Measurements from ENCODE around the gene SLC66A2.
A peak's percentile ranks its signal among the peaks of the same experiment; 100 is the strongest.

SLC66A2 gene

DNA sequence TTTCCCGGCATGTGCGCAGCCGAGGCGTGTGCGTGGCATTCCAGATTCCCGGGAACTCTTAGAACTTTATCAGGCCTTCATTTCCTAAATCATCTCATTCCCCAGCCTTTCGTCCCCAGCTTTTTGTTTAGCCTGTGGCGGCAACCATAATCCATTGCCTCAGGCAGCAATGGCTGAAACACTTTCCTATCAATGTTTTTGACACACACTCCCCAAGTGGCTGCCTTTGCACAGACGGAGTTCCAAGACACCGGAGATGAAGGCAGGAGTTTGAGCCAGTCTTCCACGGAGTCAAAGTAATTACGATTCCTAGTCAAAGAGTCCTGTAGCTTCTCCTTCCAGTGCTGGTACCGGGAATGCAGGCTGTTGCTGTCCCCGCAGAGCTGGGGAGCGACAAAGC, 88.9 kb downstream of the SLC66A2 start:
- TF ChIP-seq, protein P1, sequence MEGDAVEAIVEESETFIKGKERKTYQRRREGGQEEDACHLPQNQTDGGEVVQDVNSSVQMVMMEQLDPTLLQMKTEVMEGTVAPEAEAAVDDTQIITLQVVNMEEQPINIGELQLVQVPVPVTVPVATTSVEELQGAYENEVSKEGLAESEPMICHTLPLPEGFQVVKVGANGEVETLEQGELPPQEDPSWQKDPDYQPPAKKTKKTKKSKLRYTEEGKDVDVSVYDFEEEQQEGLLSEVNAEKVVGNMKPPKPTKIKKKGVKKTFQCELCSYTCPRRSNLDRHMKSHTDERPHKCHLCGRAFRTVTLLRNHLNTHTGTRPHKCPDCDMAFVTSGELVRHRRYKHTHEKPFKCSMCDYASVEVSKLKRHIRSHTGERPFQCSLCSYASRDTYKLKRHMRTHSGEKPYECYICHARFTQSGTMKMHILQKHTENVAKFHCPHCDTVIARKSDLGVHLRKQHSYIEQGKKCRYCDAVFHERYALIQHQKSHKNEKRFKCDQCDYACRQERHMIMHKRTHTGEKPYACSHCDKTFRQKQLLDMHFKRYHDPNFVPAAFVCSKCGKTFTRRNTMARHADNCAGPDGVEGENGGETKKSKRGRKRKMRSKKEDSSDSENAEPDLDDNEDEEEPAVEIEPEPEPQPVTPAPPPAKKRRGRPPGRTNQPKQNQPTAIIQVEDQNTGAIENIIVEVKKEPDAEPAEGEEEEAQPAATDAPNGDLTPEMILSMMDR (conservative IDR thresholded peaks at IDR 0.05; ENCODE audit: low read depth, low read length): no peak
- DNase-seq (ENCODE audit: low read depth): no peak
- no peak overlapping the region for H3K4me3 ChIP-seq (ENCODE audit: low read depth, low read length)

DNA sequence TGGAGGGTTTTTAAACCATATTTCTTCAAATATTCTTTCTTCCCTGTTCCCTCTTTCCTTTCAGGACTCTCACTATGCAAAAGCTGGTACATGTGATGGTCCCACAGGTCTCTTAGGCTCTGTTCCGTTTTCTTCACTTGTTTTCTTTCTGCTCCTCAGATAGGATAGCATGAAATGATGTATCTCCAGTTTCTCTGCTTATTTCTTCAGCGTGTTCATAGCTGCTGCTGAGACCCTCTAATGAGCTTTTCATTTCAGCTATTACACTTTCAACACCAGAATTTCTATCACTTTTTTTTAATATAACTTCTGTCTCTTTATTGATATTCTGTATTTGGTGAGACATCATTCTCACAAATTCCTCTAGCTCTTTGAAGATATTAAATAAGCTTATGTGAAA, 89.8 kb downstream of the SLC66A2 start:
- no peak overlapping the region for H3K4me3 ChIP-seq (ENCODE audit: low read depth, low read length)
- DNase-seq (ENCODE audit: low read depth): no peak
- TF ChIP-seq, protein P1 (conservative IDR thresholded peaks at IDR 0.05; ENCODE audit: low read depth, low read length): no peak

DNA sequence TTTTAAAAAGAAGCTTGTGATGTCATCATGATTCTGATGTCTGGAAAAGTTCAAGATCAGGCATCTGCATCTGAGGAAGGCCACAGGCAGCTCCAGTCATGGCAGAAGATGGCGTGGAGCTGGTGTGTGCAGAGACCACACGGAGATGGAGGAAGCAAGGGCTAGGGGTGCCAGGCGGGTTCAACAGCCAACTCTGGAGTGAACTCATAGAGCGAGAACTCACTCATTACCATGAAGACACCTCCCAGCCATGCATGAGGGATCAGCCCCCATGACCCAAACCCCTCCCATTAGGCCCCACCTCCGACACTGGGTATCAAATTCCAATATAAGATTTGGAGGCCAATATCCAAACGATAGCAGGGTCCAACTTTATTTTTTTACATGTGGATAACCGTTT, 92.1 kb downstream of the SLC66A2 start:
- no peak overlapping the region for H3K4me3 ChIP-seq (ENCODE audit: low read depth, low read length)
- no peak for DNase-seq (ENCODE audit: low read depth)
- TF ChIP-seq, protein P1 (conservative IDR thresholded peaks at IDR 0.05; ENCODE audit: low read depth, low read length): no peak

DNA sequence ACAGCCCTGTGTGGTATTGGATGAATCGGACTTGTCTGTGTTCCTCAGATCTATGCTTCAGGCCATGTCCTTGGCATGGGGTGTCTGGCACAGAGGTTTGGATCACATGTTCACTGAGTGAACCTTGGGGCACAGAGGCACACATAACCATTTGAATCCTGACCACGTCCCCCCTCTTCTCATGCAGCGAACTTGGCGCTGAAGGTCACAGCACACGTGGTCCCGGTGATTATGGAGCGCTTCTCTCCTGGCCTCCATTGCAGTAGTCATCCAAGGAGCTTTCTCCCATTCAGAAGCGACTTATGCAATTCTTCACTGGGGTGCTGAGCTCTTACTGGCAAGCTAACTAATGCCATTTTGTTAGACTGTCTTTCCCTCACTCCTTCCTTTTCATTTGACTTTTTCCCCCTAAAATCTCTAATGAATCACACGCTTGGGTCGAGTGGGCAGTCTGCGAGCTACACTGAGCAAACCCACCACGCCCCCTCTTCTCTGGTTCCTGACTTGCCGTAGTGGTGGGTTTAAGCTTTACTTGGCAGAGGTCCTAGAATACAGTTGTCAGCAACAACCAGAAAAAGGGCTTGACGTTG, 94.3 kb downstream of the SLC66A2 start:
- no peak overlapping the region for H3K4me3 ChIP-seq (ENCODE audit: low read depth, low read length)
- TF ChIP-seq, protein P1 (conservative IDR thresholded peaks at IDR 0.05; ENCODE audit: low read depth, low read length): no peak
- peak; percentile 78 for DNase-seq (ENCODE audit: low read depth)

DNA sequence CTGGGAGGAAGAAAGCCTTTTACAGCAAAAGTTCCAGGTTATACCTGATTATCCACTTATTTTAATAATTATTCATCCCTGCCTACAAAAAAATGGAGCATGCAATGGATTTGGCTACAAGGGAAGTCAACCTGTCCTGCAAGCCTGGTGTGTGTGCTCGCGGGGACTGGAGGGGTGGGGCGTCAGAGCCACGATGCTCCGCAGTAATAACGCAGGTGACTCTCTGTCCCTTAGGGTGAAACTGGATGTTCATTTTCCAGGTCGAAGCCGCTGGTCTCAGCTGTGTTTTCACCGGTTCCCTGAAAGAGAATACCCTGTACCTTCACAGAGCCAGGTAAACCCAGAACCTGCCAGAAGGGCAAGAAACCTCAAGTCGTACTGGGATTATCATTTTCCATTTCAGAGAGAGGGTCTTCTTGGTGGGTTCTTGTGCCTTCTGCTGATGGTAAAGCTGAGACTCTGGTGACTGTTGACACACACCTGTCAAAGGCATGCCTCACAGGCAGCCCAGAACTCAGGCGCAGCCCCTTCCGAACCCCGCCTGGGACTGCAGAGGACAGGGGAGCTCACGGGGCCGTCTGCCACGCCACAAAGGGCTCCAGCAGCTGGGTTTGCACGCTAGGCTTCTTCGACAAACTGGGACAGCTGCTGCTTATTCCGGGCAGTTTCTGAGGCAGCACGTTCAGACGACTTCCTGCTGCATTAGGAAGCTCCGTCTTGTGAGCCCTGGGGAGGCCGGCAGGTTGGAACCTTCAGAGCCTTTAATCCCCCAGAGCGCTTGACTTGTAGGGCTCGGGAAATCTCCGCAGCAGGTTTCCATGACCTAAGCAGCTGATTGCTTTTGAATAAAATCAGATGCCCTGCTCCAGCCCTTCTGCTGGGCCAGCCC, 95.1 kb downstream of the SLC66A2 start:
- TF ChIP-seq, protein P1 (conservative IDR thresholded peaks at IDR 0.05; ENCODE audit: low read depth, low read length): no peak
- peak overlapping the region; percentile 21 for H3K4me3 ChIP-seq (ENCODE audit: low read depth, low read length)
- DNase-seq (ENCODE audit: low read depth): peak; percentile 66

DNA sequence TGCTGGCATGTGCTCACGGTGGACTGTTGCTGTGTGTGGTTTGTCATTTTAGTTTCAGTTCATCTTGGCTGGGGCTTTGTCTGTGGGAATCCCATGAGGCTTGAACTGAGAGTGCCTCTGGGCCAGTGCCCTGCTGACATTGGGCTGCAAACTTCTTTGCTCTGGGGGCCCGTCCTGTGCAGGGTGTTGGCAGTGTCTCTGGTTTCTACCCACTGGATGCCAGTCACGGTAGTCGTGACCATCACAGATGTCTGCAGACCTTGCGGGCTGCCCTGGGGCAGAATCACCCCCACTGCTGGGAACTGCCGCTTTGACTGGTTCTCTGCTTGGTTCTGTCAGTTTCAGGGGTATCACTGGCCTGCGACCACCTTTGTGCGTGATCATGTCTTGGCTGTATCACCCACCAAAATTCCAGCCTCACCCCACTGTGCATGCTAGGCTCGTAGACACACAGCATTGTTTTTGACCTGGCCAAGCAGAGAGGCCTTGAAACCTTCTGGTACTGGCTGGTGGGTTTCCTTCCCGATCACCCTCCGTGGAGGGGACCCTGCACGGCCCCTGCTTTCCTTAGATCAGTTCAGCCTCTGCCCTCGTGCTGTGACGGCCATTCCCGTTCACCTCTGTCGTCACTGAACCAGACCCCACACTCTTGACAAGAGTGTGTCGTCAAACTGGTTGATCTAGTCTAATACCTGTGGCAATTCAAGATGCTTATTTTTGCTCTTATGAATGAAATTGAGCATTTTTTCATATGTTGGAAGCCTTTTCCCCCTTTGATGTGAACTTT, 96.1 kb downstream of the SLC66A2 start:
- no peak for DNase-seq (ENCODE audit: low read depth)
- TF ChIP-seq, protein P1 (conservative IDR thresholded peaks at IDR 0.05; ENCODE audit: low read depth, low read length): no peak
- no peak overlapping the region for H3K4me3 ChIP-seq (ENCODE audit: low read depth, low read length)

Data from choroid plexus epithelial cell (primary cell).